Measurements from ENCODE around the gene PLCH2. TPM values are rescaled to one million over a fixed set of nuclear protein-coding genes. Genes with fewer than 3 reads are reported as not detected.

PLCH2 gene
- total RNA-seq, 1 donor from 2014 or later = 0.16 TPM

DNA sequence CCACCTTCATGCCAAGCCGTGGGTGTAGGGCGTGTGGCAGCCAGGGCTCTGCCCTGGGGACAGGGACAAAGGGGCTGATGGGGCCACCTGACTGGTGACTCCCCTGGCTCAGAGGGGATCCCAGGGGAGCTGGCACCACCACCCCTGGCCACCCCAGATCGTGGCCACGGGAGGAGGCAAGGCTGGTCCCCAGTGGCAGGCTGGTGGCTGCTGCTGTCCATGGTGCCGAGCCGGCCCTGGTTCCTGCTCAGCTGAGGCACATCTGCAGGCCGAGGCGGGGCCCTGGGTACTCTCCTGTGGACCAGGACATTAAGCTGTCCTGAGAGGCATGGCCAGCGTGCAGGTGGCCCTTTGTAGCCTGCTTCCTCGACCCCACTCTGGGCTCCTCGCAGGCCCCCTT, 6.5 kb downstream of the PLCH2 start:
- intact Hi-C loops (cut with micrococcal nuclease) = no loop called here

DNA sequence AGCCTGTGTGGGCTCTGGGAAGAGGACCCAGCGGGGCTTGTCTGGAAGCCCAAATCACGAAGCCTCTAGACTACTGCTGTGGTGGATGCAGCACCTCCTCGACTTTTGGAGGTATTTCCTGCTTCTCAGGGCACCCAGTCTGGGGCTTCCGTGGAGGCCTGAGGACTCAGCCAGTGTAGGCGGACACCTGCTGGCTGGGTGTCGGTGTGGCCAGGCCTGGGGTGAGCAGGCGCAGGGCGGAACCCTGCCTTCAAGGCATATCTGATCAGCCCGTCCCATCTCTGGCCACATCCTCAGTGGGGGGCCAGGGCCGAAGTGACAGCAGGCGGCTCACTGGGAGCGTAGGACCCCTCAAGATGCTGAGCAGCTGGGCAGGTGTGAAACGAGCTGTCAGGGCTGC, 6.9 kb downstream of the PLCH2 start:
- Histone ChIP-seq H3K27ac (replicated peaks) (no peak overlapping the region), H3K27me3 (ENCODE audit: low read depth) (peaks cover 21% of the 10 kb centered on the region), H3K4me3 (no peak overlapping the region), H3K4me1 (no peaks in the 10 kb centered on the region), H3K9me3 (replicated peaks) (peaks cover under 1% of the 10 kb centered on the region), H3K36me3 (no peaks in the 10 kb centered on the region)
- intact Hi-C loops (cut with micrococcal nuclease) = no loop called here
- TF ChIP-seq, protein P1, sequence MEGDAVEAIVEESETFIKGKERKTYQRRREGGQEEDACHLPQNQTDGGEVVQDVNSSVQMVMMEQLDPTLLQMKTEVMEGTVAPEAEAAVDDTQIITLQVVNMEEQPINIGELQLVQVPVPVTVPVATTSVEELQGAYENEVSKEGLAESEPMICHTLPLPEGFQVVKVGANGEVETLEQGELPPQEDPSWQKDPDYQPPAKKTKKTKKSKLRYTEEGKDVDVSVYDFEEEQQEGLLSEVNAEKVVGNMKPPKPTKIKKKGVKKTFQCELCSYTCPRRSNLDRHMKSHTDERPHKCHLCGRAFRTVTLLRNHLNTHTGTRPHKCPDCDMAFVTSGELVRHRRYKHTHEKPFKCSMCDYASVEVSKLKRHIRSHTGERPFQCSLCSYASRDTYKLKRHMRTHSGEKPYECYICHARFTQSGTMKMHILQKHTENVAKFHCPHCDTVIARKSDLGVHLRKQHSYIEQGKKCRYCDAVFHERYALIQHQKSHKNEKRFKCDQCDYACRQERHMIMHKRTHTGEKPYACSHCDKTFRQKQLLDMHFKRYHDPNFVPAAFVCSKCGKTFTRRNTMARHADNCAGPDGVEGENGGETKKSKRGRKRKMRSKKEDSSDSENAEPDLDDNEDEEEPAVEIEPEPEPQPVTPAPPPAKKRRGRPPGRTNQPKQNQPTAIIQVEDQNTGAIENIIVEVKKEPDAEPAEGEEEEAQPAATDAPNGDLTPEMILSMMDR (IDR thresholded peaks at IDR 0.05; ENCODE audit: borderline replicate concordance) = no peak
- no peak for DNase-seq

More for the DNA sequence above, 6.5 kb downstream of the PLCH2 start:
- TF ChIP-seq, protein P1 (IDR thresholded peaks at IDR 0.05; ENCODE audit: borderline replicate concordance) = no peak
- no peaks in the 10 kb centered on the region for H3K9me3 ChIP-seq (replicated peaks)
- peaks cover 25% of the 10 kb centered on the region for H3K27me3 ChIP-seq (ENCODE audit: low read depth)
- no peak overlapping the region for H3K27ac ChIP-seq (replicated peaks)
- no peak for DNase-seq
- H3K4me3 ChIP-seq = no peak overlapping the region
- no peaks in the 10 kb centered on the region for H3K4me1 ChIP-seq
- no peaks in the 10 kb centered on the region for H3K36me3 ChIP-seq

- intact Hi-C loops (cut with micrococcal nuclease) = no loop called here
- Histone ChIP-seq H3K27ac (replicated peaks) (no peak overlapping the region), H3K4me1 (no peaks in the 10 kb centered on the region), H3K27me3 (ENCODE audit: low read depth) (peaks cover 12% of the 10 kb centered on the region), H3K4me3 (no peak overlapping the region), H3K9me3 (replicated peaks) (peaks cover 10% of the 10 kb centered on the region), H3K36me3 (no peaks in the 10 kb centered on the region)
- DNase-seq = no peak
- TF ChIP-seq, protein P1 (IDR thresholded peaks at IDR 0.05; ENCODE audit: borderline replicate concordance) = no peak
Observed at GRCh38 chr1:2483970-2484369, 7.9 kb downstream of the PLCH2 start.

DNA sequence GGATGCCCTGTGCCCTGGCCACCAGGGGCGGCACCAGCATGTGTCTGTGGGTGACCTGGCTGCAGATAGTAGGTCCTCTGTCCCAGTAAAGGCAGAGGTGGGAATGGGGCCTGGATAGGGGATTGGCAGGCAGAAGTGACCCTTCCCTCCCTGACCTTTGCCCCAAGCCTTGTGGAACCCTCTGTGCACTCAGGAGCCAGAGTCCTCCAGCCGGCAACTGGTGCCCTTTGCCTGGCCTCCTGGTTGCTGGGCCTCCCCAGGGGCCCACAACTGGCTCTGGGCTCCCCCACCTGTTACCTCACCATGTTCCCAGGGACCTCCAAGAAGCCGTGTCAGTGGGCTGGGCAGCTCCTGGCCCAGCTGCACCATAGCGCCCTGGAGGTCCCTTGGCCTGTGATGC, 10.0 kb downstream of the PLCH2 start:
- intact Hi-C loops (cut with micrococcal nuclease) = no loop called here
- TF ChIP-seq, protein P1 (IDR thresholded peaks at IDR 0.05; ENCODE audit: borderline replicate concordance) = no peak
- Histone ChIP-seq H3K27me3 (ENCODE audit: low read depth) (peaks cover 19% of the 10 kb centered on the region), H3K4me1 (no peaks in the 10 kb centered on the region), H3K4me3 (no peak overlapping the region), H3K9me3 (replicated peaks) (peaks cover 12% of the 10 kb centered on the region), H3K36me3 (no peaks in the 10 kb centered on the region), H3K27ac (replicated peaks) (no peak overlapping the region)
- DNase-seq = no peak

DNA sequence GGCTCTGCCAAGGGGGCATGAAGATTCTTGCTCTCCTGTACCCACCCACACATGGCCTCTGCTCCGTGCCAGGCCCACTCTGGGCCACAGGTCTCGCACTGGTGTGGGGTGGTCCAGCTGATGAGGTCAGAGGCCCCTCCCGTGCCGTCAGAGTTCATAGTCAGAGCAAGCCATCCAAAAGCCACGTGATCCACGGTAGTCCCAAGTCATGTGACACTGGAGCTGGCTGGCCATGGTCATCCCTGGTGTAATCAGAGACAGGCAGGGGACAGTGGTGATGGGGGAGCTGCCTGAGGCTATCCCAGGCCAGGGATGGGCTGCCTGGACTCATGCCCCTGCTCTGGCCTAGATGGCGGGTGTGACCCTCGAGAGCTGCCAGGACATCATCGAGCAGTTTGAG, 10.5 kb downstream of the PLCH2 start:
- Histone ChIP-seq H3K4me1 (no peaks in the 10 kb centered on the region), H3K9me3 (replicated peaks) (peaks cover 12% of the 10 kb centered on the region), H3K36me3 (no peaks in the 10 kb centered on the region), H3K27me3 (ENCODE audit: low read depth) (peaks cover 24% of the 10 kb centered on the region), H3K27ac (replicated peaks) (no peak overlapping the region), H3K4me3 (no peak overlapping the region)
- intact Hi-C loops (cut with micrococcal nuclease) = no loop called here
- no peak for DNase-seq
- TF ChIP-seq, protein P1 (IDR thresholded peaks at IDR 0.05; ENCODE audit: borderline replicate concordance) = no peak

GRCh38 chr1:2488688-2489087, 12.6 kb downstream of the PLCH2 start:
- peaks cover 12% of the 10 kb centered on the region for H3K9me3 ChIP-seq (replicated peaks)
- TF ChIP-seq, protein P1 (IDR thresholded peaks at IDR 0.05; ENCODE audit: borderline replicate concordance) = no peak
- intact Hi-C loops (cut with micrococcal nuclease) = no loop called here
- DNase-seq = no peak
- H3K36me3 ChIP-seq = no peaks in the 10 kb centered on the region
- H3K4me1 ChIP-seq = no peaks in the 10 kb centered on the region
- peaks cover 43% of the 10 kb centered on the region for H3K27me3 ChIP-seq (ENCODE audit: low read depth)
- H3K27ac ChIP-seq (replicated peaks) = no peak overlapping the region
- H3K4me3 ChIP-seq = no peak overlapping the region

Data from left ventricle myocardium inferior (tissue), 1 donor.